Epithelial cell of proximal tubule (primary cell): Measurements from ENCODE around the gene PTN. TPM values are rescaled to one million over a fixed set of nuclear protein-coding genes. Genes with fewer than 3 reads are reported as not detected.

Experiments used
- DNase-seq: peaks from one replicate; pipeline ENCODE4 v3.0.0-alpha.2; 2011; ENCODE audit warnings: low read depth
- H3K4me3 ChIP-seq: 2 replicates; pipeline ENCODE4 v1.5.1; 2011; ENCODE audit warnings: low read depth, mild to moderate bottlenecking, low read length
- total RNA-seq: library from RNA; depleted of rRNA; stranded (reverse); fragments of >200 nt; gene quantifications from 2 replicates; pipeline ENCODE4 v1.2.3, GENCODE V29; 2015
- TF ChIP-seq, protein P1 (sequence below): conservative IDR thresholded peaks from 2 replicates; pipeline ENCODE4 v1.5.1; 2012; ENCODE audit warnings: low read depth, mild to moderate bottlenecking, low read length

PTN gene, protein sequence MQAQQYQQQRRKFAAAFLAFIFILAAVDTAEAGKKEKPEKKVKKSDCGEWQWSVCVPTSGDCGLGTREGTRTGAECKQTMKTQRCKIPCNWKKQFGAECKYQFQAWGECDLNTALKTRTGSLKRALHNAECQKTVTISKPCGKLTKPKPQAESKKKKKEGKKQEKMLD
- 16.8 and 21.5 TPM in 2 replicates for total RNA-seq

DNA sequence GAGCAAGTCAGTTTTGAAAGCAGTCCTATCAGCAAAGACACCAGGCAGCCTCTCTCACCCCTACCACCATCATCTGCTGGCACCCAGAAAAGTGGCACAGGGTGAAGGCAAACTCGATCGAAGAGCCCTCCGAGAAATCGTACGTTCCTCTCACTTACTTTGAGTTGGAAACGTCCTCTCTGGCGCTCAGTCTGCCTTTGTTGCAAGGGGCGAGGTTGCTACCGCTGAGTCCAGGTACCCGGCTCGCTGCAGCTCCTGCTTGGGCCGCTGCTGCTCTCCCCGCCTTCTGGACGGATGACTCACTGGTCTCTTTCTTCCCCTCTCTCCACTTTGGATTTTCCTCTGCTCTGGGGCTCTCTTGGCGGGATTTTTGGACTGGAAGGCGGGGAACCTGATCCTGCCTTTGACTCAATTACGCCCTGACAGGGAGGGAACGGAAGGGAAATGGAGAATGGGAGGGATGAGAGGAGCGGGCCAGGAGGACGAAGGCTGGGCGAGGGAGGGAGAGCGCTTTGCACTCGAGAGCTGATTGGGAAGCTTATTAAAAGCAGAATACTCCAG lies at the start of gene PTN:
TSS of gene PTN (minus strand) at position 453 of the 561 bp plus-strand sequence. CDS start 88,760 bp downstream, outside the sequence.
- no peak for DNase-seq
- TF ChIP-seq, protein P1, sequence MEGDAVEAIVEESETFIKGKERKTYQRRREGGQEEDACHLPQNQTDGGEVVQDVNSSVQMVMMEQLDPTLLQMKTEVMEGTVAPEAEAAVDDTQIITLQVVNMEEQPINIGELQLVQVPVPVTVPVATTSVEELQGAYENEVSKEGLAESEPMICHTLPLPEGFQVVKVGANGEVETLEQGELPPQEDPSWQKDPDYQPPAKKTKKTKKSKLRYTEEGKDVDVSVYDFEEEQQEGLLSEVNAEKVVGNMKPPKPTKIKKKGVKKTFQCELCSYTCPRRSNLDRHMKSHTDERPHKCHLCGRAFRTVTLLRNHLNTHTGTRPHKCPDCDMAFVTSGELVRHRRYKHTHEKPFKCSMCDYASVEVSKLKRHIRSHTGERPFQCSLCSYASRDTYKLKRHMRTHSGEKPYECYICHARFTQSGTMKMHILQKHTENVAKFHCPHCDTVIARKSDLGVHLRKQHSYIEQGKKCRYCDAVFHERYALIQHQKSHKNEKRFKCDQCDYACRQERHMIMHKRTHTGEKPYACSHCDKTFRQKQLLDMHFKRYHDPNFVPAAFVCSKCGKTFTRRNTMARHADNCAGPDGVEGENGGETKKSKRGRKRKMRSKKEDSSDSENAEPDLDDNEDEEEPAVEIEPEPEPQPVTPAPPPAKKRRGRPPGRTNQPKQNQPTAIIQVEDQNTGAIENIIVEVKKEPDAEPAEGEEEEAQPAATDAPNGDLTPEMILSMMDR, result no peak
- H3K4me3 ChIP-seq, result peak within 1 kb of the TSS; percentile 49

DNA sequence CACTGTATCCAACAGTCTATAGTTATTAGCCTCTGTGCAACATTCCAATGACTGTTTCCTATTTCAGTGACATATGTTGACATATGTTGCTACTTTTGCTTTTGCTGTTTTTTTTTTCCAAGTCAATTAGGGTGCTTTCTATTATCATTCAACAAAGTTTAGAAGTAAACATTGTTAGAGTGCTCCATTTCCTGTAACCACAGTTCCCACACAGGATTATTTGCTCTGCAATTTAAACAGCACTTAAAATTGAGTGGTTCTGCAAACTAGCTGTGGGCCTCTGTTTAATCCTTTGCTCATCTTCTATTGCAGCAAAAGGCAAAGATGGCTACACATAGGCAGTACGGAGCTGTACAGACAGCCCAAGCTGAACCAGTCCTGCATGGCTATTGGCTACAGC lies 46.5 kb upstream of the PTN start:
- TF ChIP-seq, protein P1, result no peak
- H3K4me3 ChIP-seq, result no peak overlapping the region
- DNase-seq, result no peak

DNA sequence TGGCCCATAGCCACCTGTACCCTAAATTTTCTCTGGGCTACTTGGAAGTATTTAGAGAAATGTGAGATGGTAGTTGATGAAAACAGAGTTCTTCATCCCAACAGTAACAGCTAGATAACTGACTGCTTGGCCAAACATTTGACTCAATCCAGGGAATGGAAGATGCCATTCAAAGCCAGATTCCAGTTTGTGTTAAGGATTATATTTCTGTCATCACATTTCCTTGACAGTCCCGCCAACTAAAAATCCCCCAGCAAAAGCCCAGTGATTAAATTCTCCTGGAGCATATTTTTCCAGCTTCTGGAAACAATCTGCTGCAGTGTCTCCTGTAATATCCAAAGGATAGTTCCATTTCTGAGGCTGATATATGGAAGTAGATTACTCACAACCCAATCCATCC lies 45.4 kb upstream of the PTN start:
- no peak for DNase-seq
- H3K4me3 ChIP-seq, result no peak overlapping the region
- TF ChIP-seq, protein P1, result no peak

DNA sequence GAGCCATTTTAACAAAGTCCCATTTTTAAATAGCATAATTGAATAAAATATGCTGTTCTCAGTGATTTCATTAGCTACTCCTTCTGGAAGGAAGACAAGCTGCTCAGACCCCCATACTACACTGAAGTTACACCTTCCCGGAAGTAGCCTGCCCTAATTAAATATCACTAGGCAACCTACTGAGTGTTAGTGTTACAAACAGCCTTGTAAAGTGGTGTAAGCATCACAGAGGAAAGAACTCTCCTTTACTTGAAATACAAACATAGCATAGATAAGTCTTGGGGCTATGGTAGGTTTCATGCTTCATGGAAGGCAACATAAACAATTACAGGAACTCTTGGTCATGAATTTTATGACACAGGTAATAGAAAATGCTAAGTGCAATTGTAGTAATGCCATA lies 43.4 kb upstream of the PTN start:
- no peak overlapping the region for H3K4me3 ChIP-seq
- TF ChIP-seq, protein P1, result no peak
- no peak for DNase-seq

DNA sequence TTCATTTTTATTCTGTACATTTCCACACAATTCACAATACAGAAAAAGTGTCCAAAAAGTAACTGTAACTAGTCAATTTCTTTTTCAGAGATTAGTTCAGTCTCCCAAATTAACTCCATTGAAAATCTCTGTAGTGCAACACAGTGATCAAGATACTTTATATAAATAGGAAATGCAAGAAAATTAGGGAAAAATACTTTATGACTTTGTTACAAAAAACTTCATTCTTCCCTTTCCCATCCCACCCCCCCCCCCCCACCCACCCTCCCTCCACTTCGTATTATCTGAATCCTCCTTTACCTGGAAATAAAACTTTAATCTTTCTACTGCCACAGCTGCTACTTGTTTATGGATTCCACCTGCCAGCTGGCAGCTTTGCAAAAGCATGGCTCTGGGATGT lies 37.5 kb upstream of the PTN start:
- no peak for DNase-seq
- TF ChIP-seq, protein P1, result no peak
- H3K4me3 ChIP-seq, result no peak overlapping the region

DNA sequence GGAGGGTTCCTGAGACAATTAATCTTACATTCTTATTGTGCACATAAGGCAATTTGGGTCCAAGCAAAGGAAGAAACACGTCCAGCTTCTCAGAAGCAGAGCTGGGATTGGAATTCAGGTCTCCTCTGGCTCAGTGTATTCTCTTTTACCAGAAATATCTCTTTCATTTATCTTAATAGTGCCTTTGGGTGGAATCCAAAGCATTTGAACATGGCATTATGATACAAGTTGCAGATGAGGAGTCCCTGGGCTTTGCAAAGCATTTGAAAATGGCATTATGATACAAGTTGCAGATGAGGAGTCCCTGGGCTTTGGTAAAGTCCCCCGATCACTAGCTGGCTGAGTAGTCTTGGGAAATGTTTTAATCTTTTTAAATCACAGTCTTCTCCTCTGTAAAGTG lies 30.0 kb upstream of the PTN start:
- TF ChIP-seq, protein P1, result no peak
- H3K4me3 ChIP-seq, result no peak overlapping the region
- no peak for DNase-seq

DNA sequence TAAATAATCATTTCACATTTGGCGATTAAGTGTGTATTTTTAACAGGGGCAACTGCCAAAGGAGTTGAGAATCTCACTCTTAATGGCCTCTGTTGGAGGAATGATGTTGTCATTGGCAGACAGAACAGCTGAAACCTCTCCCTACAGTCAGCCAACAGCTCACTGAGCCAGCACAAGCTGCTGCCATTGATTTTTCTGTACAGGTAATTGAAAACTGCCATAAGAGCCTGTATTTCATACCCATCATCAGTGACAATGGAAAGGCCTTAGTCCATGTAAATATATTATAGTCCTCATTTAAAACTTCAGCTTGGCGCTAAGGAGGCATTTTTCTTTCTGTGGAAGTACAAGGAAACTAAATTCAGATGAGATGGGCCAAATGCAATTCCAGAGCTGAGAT lies 28.1 kb upstream of the PTN start:
- TF ChIP-seq, protein P1, result no peak
- no peak overlapping the region for H3K4me3 ChIP-seq
- DNase-seq, result no peak
